K562 (cell line): ENCODE data around the gene FOXL2NB. TPM values are rescaled to one million over a fixed set of nuclear protein-coding genes. Genes with fewer than 3 reads are reported as not detected.

ENCODE experiments used
- AFF1 ChIP-seq, 2 experiments: fragments of 450-650 bp; IDR thresholded peaks; 2 replicates each; pipeline ENCODE4 v1.6.1; 2018; ENCODE audit warnings: mild to moderate bottlenecking in 2 of 2, low read depth in 1 of 2; ENCODE audit not compliant: partially characterized antibody in 2 of 2
- ARID1B ChIP-seq: fragments of 450-650 bp; IDR thresholded peaks from 2 replicates; pipeline ENCODE4 v1.6.1; 2016; ENCODE audit warnings: antibody characterized with exemption, mild to moderate bottlenecking, inconsistent platforms
- CTCFL ChIP-seq: IDR thresholded peaks from 2 replicates; pipeline ENCODE4 v1.6.1; 2011; ENCODE audit warnings: borderline replicate concordance, low read depth, mild to moderate bottlenecking, moderate library complexity, low read length; ENCODE audit not compliant: insufficient read depth, poor library complexity, severe bottlenecking
- FOSL1 ChIP-seq: fragments of 200-800 bp; sonication (Bioruptor generic); conservative IDR thresholded peaks from 2 replicates; pipeline ENCODE4 v1.6.1; 2016; ENCODE audit warnings: missing genetic modification characterization, missing compliant biosample characterization
- HNRNPLL ChIP-seq: fragments of 200-400 bp; formaldehyde crosslinking; IDR thresholded peaks from 2 replicates; pipeline ENCODE4 v1.6.1; 2017; ENCODE audit warnings: low read length, low read depth, mild to moderate bottlenecking; ENCODE audit not compliant: poor library complexity, severe bottlenecking
- MYBL2 ChIP-seq, 2 experiments: fragments of 450-650 bp in 1 of 2; sonication (generic) in 1 of 2; formaldehyde crosslinking in 1 of 2; IDR thresholded peaks; 2 replicates each; pipeline versions ENCODE4 v1.6.1 to v1.8.1; 2017 to 2022; ENCODE audit warnings: borderline replicate concordance in 1 of 2, inconsistent platforms in 1 of 2, low read depth in 1 of 2, mild to moderate bottlenecking in 1 of 2, missing genetic modification reagents in 1 of 2, moderate library complexity in 1 of 2
- RBM22 ChIP-seq: fragments of 200-400 bp; formaldehyde crosslinking; IDR thresholded peaks from 2 replicates; pipeline ENCODE4 v1.6.1; 2018; ENCODE audit warnings: low read length, low read depth; ENCODE audit not compliant: poor library complexity, severe bottlenecking
- RBM25 ChIP-seq: fragments of 200-400 bp; formaldehyde crosslinking; IDR thresholded peaks from 2 replicates; pipeline ENCODE4 v1.6.1; 2018; ENCODE audit warnings: low read length, low read depth, moderate library complexity; ENCODE audit not compliant: severe bottlenecking
- SMARCA5 ChIP-seq: fragments of 450-650 bp; IDR thresholded peaks from 2 replicates; pipeline ENCODE4 v1.6.1; 2016
- SMARCE1 ChIP-seq: fragments of 450-650 bp; IDR thresholded peaks from 2 replicates; pipeline ENCODE4 v1.7.1; 2016; ENCODE audit warnings: mild to moderate bottlenecking
- SPI1 ChIP-seq: IDR thresholded peaks from 2 replicates; pipeline ENCODE4 v1.6.1; 2011; ENCODE audit warnings: low read depth, low read length, control low read depth, borderline replicate concordance
- THAP12 ChIP-seq: fragments of 250-450 bp; sonication (Bioruptor Pico); IDR thresholded peaks from 2 replicates; pipeline ENCODE4 v1.9.0; 2021; ENCODE audit warnings: mild to moderate bottlenecking, inconsistent platforms
- ZBTB2 ChIP-seq: fragments of 450-650 bp; IDR thresholded peaks from 2 replicates; pipeline ENCODE4 v1.6.1; 2016; ENCODE audit warnings: antibody characterized with exemption
- ZNF146 ChIP-seq: IDR thresholded peaks from one replicate; pipeline ENCODE4 v1.6.1; 2018; ENCODE audit warnings: missing compliant biosample characterization; ENCODE audit not compliant: unreplicated experiment
- polyA plus RNA-seq, 8 experiments: library from polyadenylated mRNA; depleted of rRNA in 4 of 8; stranded (reverse) in 5 of 8; unstranded in 3 of 8; fragments of >200 nt; fragmentation: Nextera tagmentation in 2 of 8; fragmentation: Illumina TruSeq in 1 of 8; extraction: Ambion mirVana in 2 of 8; extraction: Trizol in 1 of 8; gene quantifications; 2 replicates each; pipeline versions ENCODE4 v1.2.1 to v1.2.3, GENCODE V29; 2011 to 2014; ENCODE audit warnings: inconsistent platforms in 1 of 8, missing spikeins in 1 of 8
- total RNA-seq, 7 experiments: library from RNA; depleted of rRNA in 6 of 7; stranded (reverse); fragments of >200 nt in 6 of 7; fragmentation: Illumina TruSeq in 2 of 7; extraction: Trizol in 2 of 7; gene quantifications; 2 replicates each; pipeline versions ENCODE4 v1.2.1 to v1.2.3, GENCODE V29; 2011 to 2021; ENCODE audit warnings: low replicate concordance in 1 of 7

FOXL2NB gene
- total and polyA plus RNA-seq, 9 of the 15 experiments (the other 6 are each of a cell fraction or from before 2014, with no cell fraction given) = 0.71 to 17.4 (median 9.0) TPM

GRCh38 chr3:138914870-138915502, 32.0 kb upstream of the FOXL2NB start (continued):
- peak; percentile 83 for TF ChIP-seq ARID1B
- peak; percentile 46 for TF ChIP-seq HNRNPLL
- TF ChIP-seq ZBTB2 = peak; percentile 35; the same call in 1 of the 2 replicates
- peak; percentile 93 for TF ChIP-seq FOSL1 (tag)
- TF ChIP-seq SPI1 = 0 out of 2 replicates have a peak, but pooled peaks have one; percentile 48
- no peak for TF ChIP-seq THAP12 (CRISPR knock-in tag)
- no peak for TF ChIP-seq CTCFL
- TF ChIP-seq AFF1 (IDR thresholded peaks at IDR 0.05; ENCODE audit: low read depth in 1 of 2, partially characterized antibody in 2 of 2) = peak in 1 of 2 experiments; percentile 21
- TF ChIP-seq MYBL2 (IDR thresholded peaks at IDR 0.05; ENCODE audit: low read depth) = no peak
- no peak for TF ChIP-seq MYBL2 (CRISPR knock-in tag; IDR thresholded peaks at IDR 0.05; ENCODE audit: borderline replicate concordance)
- TF ChIP-seq SMARCE1 = peak; percentile 83
- TF ChIP-seq ZNF146 = no peak
- TF ChIP-seq RBM25 = no peak
- no peak for TF ChIP-seq RBM22
- TF ChIP-seq SMARCA5 = 0 out of 2 replicates have a peak, but pooled peaks have one; percentile 23
